ENCODE measurements around the gene KLHL15.

The KLHL15 gene

GRCh38 chrX:23964191-23964590 lies 62.8 kb downstream of the KLHL15 start:
- no peaks in the 10 kb centered on the region for H3K79me2 ChIP-seq (ENCODE audit: insufficient read depth, low read depth)
- TF ChIP-seq, protein P1, sequence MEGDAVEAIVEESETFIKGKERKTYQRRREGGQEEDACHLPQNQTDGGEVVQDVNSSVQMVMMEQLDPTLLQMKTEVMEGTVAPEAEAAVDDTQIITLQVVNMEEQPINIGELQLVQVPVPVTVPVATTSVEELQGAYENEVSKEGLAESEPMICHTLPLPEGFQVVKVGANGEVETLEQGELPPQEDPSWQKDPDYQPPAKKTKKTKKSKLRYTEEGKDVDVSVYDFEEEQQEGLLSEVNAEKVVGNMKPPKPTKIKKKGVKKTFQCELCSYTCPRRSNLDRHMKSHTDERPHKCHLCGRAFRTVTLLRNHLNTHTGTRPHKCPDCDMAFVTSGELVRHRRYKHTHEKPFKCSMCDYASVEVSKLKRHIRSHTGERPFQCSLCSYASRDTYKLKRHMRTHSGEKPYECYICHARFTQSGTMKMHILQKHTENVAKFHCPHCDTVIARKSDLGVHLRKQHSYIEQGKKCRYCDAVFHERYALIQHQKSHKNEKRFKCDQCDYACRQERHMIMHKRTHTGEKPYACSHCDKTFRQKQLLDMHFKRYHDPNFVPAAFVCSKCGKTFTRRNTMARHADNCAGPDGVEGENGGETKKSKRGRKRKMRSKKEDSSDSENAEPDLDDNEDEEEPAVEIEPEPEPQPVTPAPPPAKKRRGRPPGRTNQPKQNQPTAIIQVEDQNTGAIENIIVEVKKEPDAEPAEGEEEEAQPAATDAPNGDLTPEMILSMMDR (conservative IDR thresholded peaks at IDR 0.05; ENCODE audit: low read depth, low read length) = no peak
- H3K9ac ChIP-seq = no peak overlapping the region
- no peak overlapping the region for H3K27ac ChIP-seq
- H3K36me3 ChIP-seq (ENCODE audit: insufficient read depth) = no peaks in the 10 kb centered on the region
- H3K4me3 ChIP-seq (IDR thresholded peaks at IDR 0.05; ENCODE audit: insufficient read depth, low read depth, low read length) = no peak overlapping the region
- no peak overlapping the region for H2AFZ ChIP-seq (ENCODE audit: low read depth)
- H3K4me2 ChIP-seq = no peak overlapping the region
- no peaks in the 10 kb centered on the region for H3K27me3 ChIP-seq (ENCODE audit: insufficient read depth, low read depth)
- H3K4me1 ChIP-seq (ENCODE audit: low read depth, poor library complexity, severe bottlenecking) = no peaks in the 10 kb centered on the region
- no peaks in the 10 kb centered on the region for H4K20me1 ChIP-seq (ENCODE audit: insufficient read depth)

- Histone ChIP-seq H2AFZ (ENCODE audit: low read depth) (no peak overlapping the region), H3K4me2 (no peak overlapping the region)
- TF ChIP-seq, protein P1 (conservative IDR thresholded peaks at IDR 0.05; ENCODE audit: low read depth, low read length) = no peak
These were observed 67.2 kb downstream of the KLHL15 start for GRCh38 chrX:23959781-23960180.

DNA sequence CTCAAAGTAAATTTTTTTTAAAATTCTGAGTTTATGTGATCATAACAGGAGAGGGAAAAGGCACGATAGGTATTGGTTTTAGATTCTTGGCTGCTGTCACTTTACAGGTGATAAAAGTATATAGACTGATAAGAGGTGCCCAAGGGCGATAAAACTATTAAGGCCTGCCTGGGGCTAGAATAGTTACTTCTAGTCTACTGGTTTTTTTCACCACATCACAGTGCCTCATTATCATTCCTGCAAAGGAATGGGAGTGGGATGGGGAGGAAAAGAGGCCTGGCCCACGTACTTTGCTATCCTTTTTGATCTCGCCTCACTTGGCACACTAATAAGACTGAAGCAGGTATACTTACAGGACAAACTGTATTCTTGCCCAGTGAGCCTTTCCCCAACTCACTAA lies 72.6 kb downstream of the KLHL15 start:
- H3K9ac ChIP-seq = no peak overlapping the region
- no peaks in the 10 kb centered on the region for H3K79me2 ChIP-seq (ENCODE audit: insufficient read depth, low read depth)
- H3K4me2 ChIP-seq = no peak overlapping the region
- H4K20me1 ChIP-seq (ENCODE audit: insufficient read depth) = no peaks in the 10 kb centered on the region
- no peaks in the 10 kb centered on the region for H3K36me3 ChIP-seq (ENCODE audit: insufficient read depth)
- H3K27ac ChIP-seq = no peak overlapping the region
- no peaks in the 10 kb centered on the region for H3K4me1 ChIP-seq (ENCODE audit: low read depth, poor library complexity, severe bottlenecking)
- TF ChIP-seq, protein P1 (conservative IDR thresholded peaks at IDR 0.05; ENCODE audit: low read depth, low read length) = no peak
- no peaks in the 10 kb centered on the region for H3K27me3 ChIP-seq (ENCODE audit: insufficient read depth, low read depth)
- H2AFZ ChIP-seq (ENCODE audit: low read depth) = no peak overlapping the region
- H3K4me3 ChIP-seq (IDR thresholded peaks at IDR 0.05; ENCODE audit: insufficient read depth, low read depth, low read length) = no peak overlapping the region

More at GRCh38 chrX:23959781-23960180, 67.2 kb downstream of the KLHL15 start:
- Histone ChIP-seq H3K4me3 (IDR thresholded peaks at IDR 0.05; ENCODE audit: insufficient read depth, low read depth, low read length) (no peak overlapping the region), H3K36me3 (ENCODE audit: insufficient read depth) (no peaks in the 10 kb centered on the region), H3K27ac (no peak overlapping the region), H3K4me1 (ENCODE audit: low read depth, poor library complexity, severe bottlenecking) (no peaks in the 10 kb centered on the region), H3K79me2 (ENCODE audit: insufficient read depth, low read depth) (no peaks in the 10 kb centered on the region), H4K20me1 (ENCODE audit: insufficient read depth) (no peaks in the 10 kb centered on the region), H3K9ac (no peak overlapping the region), H3K27me3 (ENCODE audit: insufficient read depth, low read depth) (no peaks in the 10 kb centered on the region)

DNA sequence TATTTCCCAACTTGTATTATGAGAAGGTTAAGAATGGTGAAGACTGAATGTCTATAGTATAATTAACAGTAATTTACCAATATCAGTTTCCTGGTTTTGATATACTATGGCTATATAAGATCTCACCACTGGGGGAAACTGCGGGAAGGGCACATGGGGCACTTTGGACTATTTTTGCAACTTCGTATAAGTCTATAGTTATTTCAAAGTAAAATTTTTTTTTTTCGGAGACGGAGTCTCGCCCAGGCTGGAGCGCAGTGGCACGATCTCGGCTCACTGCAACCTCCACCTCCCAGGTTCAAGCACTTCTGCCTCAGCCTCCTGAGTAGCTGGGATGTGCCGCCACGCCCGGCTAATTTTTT lies 73.1 kb downstream of the KLHL15 start:
- H2AFZ ChIP-seq (ENCODE audit: low read depth) = peak overlapping the region; percentile 67; the same call in 1 of the 2 replicates
- H3K4me1 ChIP-seq (ENCODE audit: low read depth, poor library complexity, severe bottlenecking) = no peaks in the 10 kb centered on the region
- H3K4me2 ChIP-seq = no peak overlapping the region; the same call in 1 of the 2 replicates
- no peak overlapping the region for H3K27ac ChIP-seq
- no peaks in the 10 kb centered on the region for H3K79me2 ChIP-seq (ENCODE audit: insufficient read depth, low read depth)
- no peak overlapping the region for H3K9ac ChIP-seq
- TF ChIP-seq, protein P1 (conservative IDR thresholded peaks at IDR 0.05; ENCODE audit: low read depth, low read length) = no peak
- H3K36me3 ChIP-seq (ENCODE audit: insufficient read depth) = no peaks in the 10 kb centered on the region
- H3K4me3 ChIP-seq (IDR thresholded peaks at IDR 0.05; ENCODE audit: insufficient read depth, low read depth, low read length) = no peak overlapping the region
- no peaks in the 10 kb centered on the region for H3K27me3 ChIP-seq (ENCODE audit: insufficient read depth, low read depth)
- no peaks in the 10 kb centered on the region for H4K20me1 ChIP-seq (ENCODE audit: insufficient read depth)
